Smooth muscle cell (in vitro differentiated cells): ENCODE results near the gene COTL1. TPM values are rescaled to one million over a fixed set of nuclear protein-coding genes. Genes with fewer than 3 reads are reported as not detected.

ENCODE experiments used
- DNase-seq: peaks from one replicate; lab custom pipeline; 2025; ENCODE audit not compliant: unreplicated experiment; lab: John Stamatoyannopoulos, UW
- H2AFZ ChIP-seq: fragments of 200-600 bp; sonication (generic); 2 replicates; pipeline ENCODE4 v1.6.0; 2016; ENCODE audit warnings: antibody characterized with exemption, low read depth, mild to moderate bottlenecking
- H3F3A ChIP-seq: fragments of 200-600 bp; sonication (generic); 2 replicates; pipeline ENCODE4 v1.6.0; 2017; ENCODE audit warnings: antibody characterized with exemption, low read depth
- H3K27ac ChIP-seq: fragments of 200-600 bp; sonication (generic); 2 replicates; pipeline ENCODE4 v1.5.1; 2016; ENCODE audit warnings: low read depth, mild to moderate bottlenecking
- H3K27me3 ChIP-seq: fragments of 200-600 bp; sonication (generic); 2 replicates; pipeline ENCODE4 v1.6.1; 2016; ENCODE audit warnings: low read depth, mild to moderate bottlenecking
- H3K36me3 ChIP-seq: fragments of 200-600 bp; sonication (generic); 2 replicates; pipeline ENCODE4 v1.5.1; 2016; ENCODE audit warnings: low read depth
- H3K4me1 ChIP-seq: fragments of 200-600 bp; sonication (generic); 2 replicates; pipeline ENCODE4 v1.5.1; 2016; ENCODE audit warnings: low read depth
- H3K4me2 ChIP-seq: fragments of 200-600 bp; sonication (generic); 2 replicates; pipeline ENCODE4 v1.6.0; 2016; ENCODE audit warnings: mild to moderate bottlenecking
- H3K4me3 ChIP-seq: fragments of 200-600 bp; sonication (generic); 2 replicates; pipeline ENCODE4 v1.5.1; 2016; ENCODE audit warnings: mild to moderate bottlenecking
- H3K79me2 ChIP-seq: fragments of 200-600 bp; sonication (generic); 2 replicates; pipeline ENCODE4 v1.6.0; 2016; ENCODE audit warnings: low read depth, mild to moderate bottlenecking
- H3K9ac ChIP-seq: fragments of 200-600 bp; sonication (generic); 2 replicates; pipeline ENCODE4 v1.6.0; 2016; ENCODE audit warnings: low read depth
- H3K9me3 ChIP-seq: fragments of 200-600 bp; sonication (generic); replicated peaks from 2 replicates; pipeline ENCODE4 v1.5.1; 2016; ENCODE audit warnings: low read depth
- H4K20me1 ChIP-seq: fragments of 200-600 bp; sonication (generic); 2 replicates; pipeline ENCODE4 v1.6.0; 2016; ENCODE audit warnings: low read depth
- CTCF ChIP-seq: fragments of 200-600 bp; sonication (generic); IDR thresholded peaks from 2 replicates; pipeline ENCODE4 v1.5.1; 2017; ENCODE audit warnings: borderline replicate concordance, mild to moderate bottlenecking, antibody characterized with exemption; ENCODE audit not compliant: insufficient read depth, poor library complexity, severe bottlenecking
- WGBS: methylation state at CpG from one replicate; pipeline ENCODE4 v1.1.7; 2016; ENCODE audit warnings: low lambda C conversion rate; 5-methylcytosine and 5-hydroxymethylcytosine counted together
- polyA plus RNA-seq: library from polyadenylated mRNA; unstranded; fragments of >200 nt; fragmentation: Nextera tagmentation; extraction: Ambion mirVana; gene quantifications from 2 replicates; pipeline ENCODE4 v1.2.1, GENCODE V29; 2016
- total RNA-seq: library from RNA; depleted of rRNA; stranded (reverse); fragments of >200 nt; gene quantifications from 2 replicates; pipeline ENCODE4 v1.2.3, GENCODE V29; 2014

COTL1 gene
- total and polyA plus RNA-seq, 2 experiments from 2014 or later: 81.2 to 233 TPM

GRCh38 chr16:84578538-84579126 is 39.2 kb downstream of the COTL1 start:
- peaks cover 7% of the 10 kb centered on the region for H3K4me1 ChIP-seq
- no peak for TF ChIP-seq CTCF
- peaks cover 72% of the 10 kb centered on the region for H4K20me1 ChIP-seq
- DNase-seq: no peak
- H3K27me3 ChIP-seq: no peaks in the 10 kb centered on the region
- no peak overlapping the region for H3K4me2 ChIP-seq
- no peak overlapping the region for H3K27ac ChIP-seq
- H3K9ac ChIP-seq: no peak overlapping the region
- no peaks in the 10 kb centered on the region for H3K9me3 ChIP-seq
- no peak overlapping the region for H3K4me3 ChIP-seq
- H3F3A ChIP-seq: peaks cover 3% of the 10 kb centered on the region
- H3K36me3 ChIP-seq: no peaks in the 10 kb centered on the region
- 94% methylated on average over 6 of the region's 6 CpGs for WGBS
- no peak overlapping the region for H2AFZ ChIP-seq
- peaks cover 34% of the 10 kb centered on the region for H3K79me2 ChIP-seq

GRCh38 chr16:84577034-84577803 is 40.7 kb downstream of the COTL1 start:
- no peaks in the 10 kb centered on the region for H3K27me3 ChIP-seq
- H3K4me2 ChIP-seq: no peak overlapping the region
- no peak overlapping the region for H2AFZ ChIP-seq
- H3K36me3 ChIP-seq: no peaks in the 10 kb centered on the region
- H3F3A ChIP-seq: no peaks in the 10 kb centered on the region
- peaks cover 63% of the 10 kb centered on the region for H4K20me1 ChIP-seq
- no peaks in the 10 kb centered on the region for H3K9me3 ChIP-seq
- H3K79me2 ChIP-seq: peaks cover 40% of the 10 kb centered on the region
- 97% methylated on average over 15 of the region's 15 CpGs for WGBS
- peaks cover under 1% of the 10 kb centered on the region for H3K4me1 ChIP-seq
- DNase-seq: no peak
- H3K4me3 ChIP-seq: no peak overlapping the region
- H3K9ac ChIP-seq: no peak overlapping the region
- TF ChIP-seq CTCF: no peak
- no peak overlapping the region for H3K27ac ChIP-seq

GRCh38 chr16:84575914-84576313 is 42.0 kb downstream of the COTL1 start:
- H4K20me1 ChIP-seq: peaks cover 54% of the 10 kb centered on the region
- no peak overlapping the region for H3K9ac ChIP-seq
- H3K4me3 ChIP-seq: no peak overlapping the region
- TF ChIP-seq CTCF: no peak
- 92% methylated on average over 7 of the region's 7 CpGs for WGBS
- H3K9me3 ChIP-seq: no peaks in the 10 kb centered on the region
- peaks cover 46% of the 10 kb centered on the region for H3K79me2 ChIP-seq
- no peaks in the 10 kb centered on the region for H3K27me3 ChIP-seq
- H3K36me3 ChIP-seq: no peaks in the 10 kb centered on the region
- DNase-seq: no peak
- H3F3A ChIP-seq: no peaks in the 10 kb centered on the region
- H3K27ac ChIP-seq: no peak overlapping the region
- H2AFZ ChIP-seq: no peak overlapping the region
- H3K4me2 ChIP-seq: no peak overlapping the region
- H3K4me1 ChIP-seq: no peaks in the 10 kb centered on the region
